CD4-positive, alpha-beta T cell treated with Interleukin-6 at 100 ng/mL for 8 hours (primary cell): ENCODE data around the gene UTS2R.
A peak's percentile ranks its signal among the peaks of the same experiment; 100 is the strongest.

ENCODE experiments used
- DNase-seq: peaks from one replicate; pipeline ENCODE4 v3.0.0-alpha.2; 2020; ENCODE audit warnings: mixed read lengths, low spot score

Gene UTS2R

GRCh38 chr17:82371333-82372248, at the start of gene UTS2R:
Gene UTS2R, plus strand, starts transcription at chr17:82371765. Its CDS starts 2,560 bp downstream, at chr17:82374325.
- no peak for DNase-seq

- DNase-seq, result no peak
Observed at GRCh38 chr17:82321947-82322466, 49.6 kb upstream of the UTS2R start.

- DNase-seq, result no peak
Observed at GRCh38 chr17:82322526-82323453, 48.8 kb upstream of the UTS2R start.

- no peak for DNase-seq
Observed at GRCh38 chr17:82323514-82324234, 47.9 kb upstream of the UTS2R start.

- DNase-seq, result no peak
Observed at GRCh38 chr17:82324566-82325285, 46.8 kb upstream of the UTS2R start.

- no peak for DNase-seq
Observed at GRCh38 chr17:82325286-82326180, 46.0 kb upstream of the UTS2R start.

- no peak for DNase-seq
Observed at GRCh38 chr17:82327289-82327688, 44.3 kb upstream of the UTS2R start.

- no peak for DNase-seq
Observed at GRCh38 chr17:82327757-82328140, 43.8 kb upstream of the UTS2R start.

GRCh38 chr17:82328141-82328993, 43.2 kb upstream of the UTS2R start:
- DNase-seq, result no peak

GRCh38 chr17:82328994-82329507, 42.5 kb upstream of the UTS2R start:
- DNase-seq, result no peak

- DNase-seq, result no peak
Observed at GRCh38 chr17:82329683-82330321, 41.8 kb upstream of the UTS2R start.

GRCh38 chr17:82330322-82331239, 41.0 kb upstream of the UTS2R start:
- no peak for DNase-seq

GRCh38 chr17:82331345-82331939, 40.1 kb upstream of the UTS2R start:
- DNase-seq, result no peak

- DNase-seq, result peak; percentile 17
Observed at GRCh38 chr17:82332669-82333278, 38.8 kb upstream of the UTS2R start.

GRCh38 chr17:82333279-82334171, 38.0 kb upstream of the UTS2R start, which contains the start of gene SECTM1:
Gene SECTM1, minus strand, starts transcription at chr17:82333766. Its CDS starts 6,526 bp downstream, at chr17:82327240.
- no peak for DNase-seq
